ENCODE measurements around the gene PTPRN. TPM values are rescaled to one million over a fixed set of nuclear protein-coding genes. Genes with fewer than 3 reads are reported as not detected.

The PTPRN gene
- total and polyA plus RNA-seq, 8 donors: 6.3 to 220 (median 37.0) TPM

- intact Hi-C loops (cut with DNase I): loop anchor here in 2 of 3 donors (5.0 to 10.0 kb wide), 2 partner anchors 120 to 238 kb away; partner anchors contain the start of gene SLC23A3 (in 1 of the 2)
- no peak for DNase-seq
- TF ChIP-seq, protein P1, sequence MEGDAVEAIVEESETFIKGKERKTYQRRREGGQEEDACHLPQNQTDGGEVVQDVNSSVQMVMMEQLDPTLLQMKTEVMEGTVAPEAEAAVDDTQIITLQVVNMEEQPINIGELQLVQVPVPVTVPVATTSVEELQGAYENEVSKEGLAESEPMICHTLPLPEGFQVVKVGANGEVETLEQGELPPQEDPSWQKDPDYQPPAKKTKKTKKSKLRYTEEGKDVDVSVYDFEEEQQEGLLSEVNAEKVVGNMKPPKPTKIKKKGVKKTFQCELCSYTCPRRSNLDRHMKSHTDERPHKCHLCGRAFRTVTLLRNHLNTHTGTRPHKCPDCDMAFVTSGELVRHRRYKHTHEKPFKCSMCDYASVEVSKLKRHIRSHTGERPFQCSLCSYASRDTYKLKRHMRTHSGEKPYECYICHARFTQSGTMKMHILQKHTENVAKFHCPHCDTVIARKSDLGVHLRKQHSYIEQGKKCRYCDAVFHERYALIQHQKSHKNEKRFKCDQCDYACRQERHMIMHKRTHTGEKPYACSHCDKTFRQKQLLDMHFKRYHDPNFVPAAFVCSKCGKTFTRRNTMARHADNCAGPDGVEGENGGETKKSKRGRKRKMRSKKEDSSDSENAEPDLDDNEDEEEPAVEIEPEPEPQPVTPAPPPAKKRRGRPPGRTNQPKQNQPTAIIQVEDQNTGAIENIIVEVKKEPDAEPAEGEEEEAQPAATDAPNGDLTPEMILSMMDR (IDR thresholded peaks at IDR 0.05): no peak
- Histone ChIP-seq H3K4me1 (no peaks in the 10 kb centered on the region), H3K27ac (no peak overlapping the region), H3K36me3 (no peaks in the 10 kb centered on the region), H3K27me3 (no peaks in the 10 kb centered on the region), H3K4me3 (no peak overlapping the region), H3K9me3 (no peaks in the 10 kb centered on the region)
- FAIRE-seq: no peak
- no peak for ATAC-seq
- 81 to 88% methylated on average over 9 of the region's 9 CpGs for WGBS, 2 donors
Observed at GRCh38 chr2:219292616-219293015, 16.6 kb downstream of the PTPRN start.

DNA sequence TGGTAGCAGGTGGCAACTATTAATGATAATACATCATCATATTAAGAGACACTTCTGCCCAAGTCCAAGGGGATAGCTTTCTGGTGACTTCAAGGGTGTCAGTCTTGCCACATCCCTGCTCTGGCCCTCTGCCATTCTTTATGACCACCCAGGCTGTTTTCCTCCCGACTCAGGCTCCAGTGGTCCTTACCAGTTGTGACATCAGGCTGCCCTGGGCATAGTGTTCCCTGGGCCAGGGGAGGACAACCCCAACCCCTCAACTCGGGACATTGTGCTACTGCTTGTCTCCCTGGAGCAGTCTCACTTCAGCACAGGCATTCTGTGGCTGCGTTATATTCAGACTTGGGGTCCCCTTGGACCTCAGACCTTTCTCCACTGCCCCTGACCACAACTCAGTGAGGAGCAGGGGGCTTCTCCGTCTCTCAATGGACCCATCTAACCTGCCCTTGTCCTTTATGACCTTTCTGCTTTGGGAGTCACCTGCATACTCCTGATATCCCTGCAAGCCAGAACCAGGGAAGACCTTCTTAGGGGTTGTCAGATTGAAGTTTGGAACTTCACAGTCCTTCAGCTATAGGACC is 17.2 kb downstream of the PTPRN start:
- H3K4me3 ChIP-seq: no peak overlapping the region
- H3K36me3 ChIP-seq: no peaks in the 10 kb centered on the region
- H3K27me3 ChIP-seq: no peaks in the 10 kb centered on the region
- no peak for FAIRE-seq
- 53 to 61% methylated on average over 4 of the region's 4 CpGs for WGBS, 2 donors
- no peak overlapping the region for H3K27ac ChIP-seq
- DNase-seq: no peak
- TF ChIP-seq, protein P1 (IDR thresholded peaks at IDR 0.05): no peak
- no peaks in the 10 kb centered on the region for H3K9me3 ChIP-seq
- intact Hi-C loops (cut with DNase I): loop anchor here in 2 of 3 donors (5.0 to 10.0 kb wide), 2 partner anchors 120 to 237 kb away; partner anchors contain the start of gene SLC23A3 (in 1 of the 2)
- H3K4me1 ChIP-seq: no peaks in the 10 kb centered on the region
- no peak for ATAC-seq

DNA sequence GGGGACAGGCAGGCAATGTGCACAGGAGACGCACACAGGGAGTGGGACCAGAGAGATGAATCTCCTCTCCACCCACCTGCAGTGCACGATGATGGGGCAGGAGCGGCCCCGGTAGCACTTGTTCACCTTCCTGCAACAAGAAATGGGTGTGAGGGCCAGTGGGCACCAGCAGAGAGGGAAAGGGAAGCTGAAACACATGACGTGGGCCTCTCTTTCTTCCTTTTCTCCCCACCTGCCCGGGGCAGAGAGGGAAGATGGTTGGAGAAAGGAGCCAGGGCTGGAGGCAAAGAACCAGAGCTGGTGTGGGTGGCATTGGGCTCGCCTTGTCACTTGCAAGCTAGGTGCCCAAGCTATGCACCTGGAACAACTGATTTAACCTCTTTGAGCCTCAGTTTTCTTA is 17.8 kb downstream of the PTPRN start:
- 67 to 90% methylated on average over 6 to 7 of the region's 7 CpGs for WGBS, 2 donors
- no peaks in the 10 kb centered on the region for H3K27me3 ChIP-seq
- no peak for FAIRE-seq
- intact Hi-C loops (cut with DNase I): loop anchor here in 2 of 3 donors (5.0 to 10.0 kb wide), 2 partner anchors 119 to 237 kb away; partner anchors contain the start of gene SLC23A3 (in 1 of the 2)
- no peaks in the 10 kb centered on the region for H3K4me1 ChIP-seq
- no peak for DNase-seq
- TF ChIP-seq, protein P1 (IDR thresholded peaks at IDR 0.05): no peak
- no peak overlapping the region for H3K27ac ChIP-seq
- no peaks in the 10 kb centered on the region for H3K9me3 ChIP-seq
- H3K4me3 ChIP-seq: no peak overlapping the region
- ATAC-seq: no peak
- H3K36me3 ChIP-seq: no peaks in the 10 kb centered on the region

DNA sequence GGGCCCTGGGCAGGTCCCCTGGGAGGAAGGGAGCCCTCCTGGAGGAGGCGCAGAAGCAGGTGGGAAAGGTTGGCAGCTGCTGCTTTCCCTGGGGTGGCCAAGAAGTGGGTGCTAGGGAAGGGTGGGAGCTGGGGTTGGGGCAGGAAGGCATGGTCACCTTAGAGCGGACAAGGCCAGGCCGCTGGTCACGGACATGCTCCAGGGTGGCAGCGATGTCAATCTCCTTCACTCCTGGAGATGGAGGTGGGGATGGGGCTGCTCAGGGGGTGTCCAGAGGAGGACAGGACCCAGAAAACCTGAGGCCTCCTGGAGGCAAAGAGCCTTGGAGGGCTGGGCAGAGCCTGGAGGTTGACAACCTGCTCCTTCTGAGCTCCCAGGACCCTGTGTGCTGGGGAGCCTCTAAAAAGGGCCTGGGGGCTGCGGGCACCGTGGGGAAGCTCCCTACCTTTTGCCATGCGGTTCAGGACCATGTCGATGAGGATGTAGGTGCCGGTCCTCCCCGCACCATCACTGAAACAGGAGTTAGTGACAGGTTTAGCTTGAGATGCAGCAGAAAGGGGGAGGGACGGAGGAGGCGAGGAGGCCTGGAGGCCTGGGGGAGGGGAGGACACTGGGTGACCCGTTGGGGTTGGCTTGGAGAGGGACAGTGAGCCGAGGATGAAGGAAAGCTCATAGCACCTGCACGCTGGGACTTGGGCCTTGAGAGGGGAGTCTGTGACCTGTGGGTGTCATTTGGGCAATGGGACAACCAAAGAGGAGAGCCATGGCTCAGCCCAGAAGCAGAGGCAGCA is 18.6 kb downstream of the PTPRN start:
- Histone ChIP-seq H3K4me3 (no peak overlapping the region), H3K27me3 (no peaks in the 10 kb centered on the region), H3K36me3 (peaks cover 0 to 2% (median 0%) of the 10 kb centered on the region in 3 donors), H3K4me1 (no peaks in the 10 kb centered on the region), H3K27ac (no peak overlapping the region), H3K9me3 (no peaks in the 10 kb centered on the region)
- 76 to 78% methylated on average over 15 to 16 of the region's 16 CpGs for WGBS, 2 donors
- no peak for FAIRE-seq
- DNase-seq: no peak
- TF ChIP-seq, protein P1 (IDR thresholded peaks at IDR 0.05): no peak
- no peak for ATAC-seq
- intact Hi-C loops (cut with DNase I): loop anchor here in 2 of 3 donors (5.0 to 10.0 kb wide), 2 partner anchors 118 to 236 kb away; partner anchors contain the start of gene SLC23A3 (in 1 of the 2)
